HepG2 (cell line): ENCODE measurements around the gene MACROD2. TPM values are rescaled to one million over a fixed set of nuclear protein-coding genes. Genes with fewer than 3 reads are reported as not detected.

Experiments used
- ATAC-seq: fragments of 200-7000 bp; cut with Tn5 transposase; 3 replicates; pipeline ENCODE4 v1.9.1; 2020; ENCODE audit warnings: mild to moderate bottlenecking, moderate library complexity
- BruUV-seq: library from RNA; stranded (reverse); fragments of 400-500 nt; replicated peaks from 2 replicates; lab custom pipeline; 2021; lab: Mats Ljungman, UMichigan
- CTCF ChIA-PET: fragments of 300-600 bp; formaldehyde crosslinking; extraction: SDS; loops from one replicate; lab custom pipeline; 2021; ENCODE audit warnings: low total read pairs, inconsistent platforms, low intra/inter-chr PET ratio; lab: Yijun Ruan, JAX
- POLR2A ChIA-PET: fragments of 350-600 bp; sonication (Branson Sonifier 250); formaldehyde crosslinking; loops from one replicate; lab custom pipeline; 2020; ENCODE audit warnings: antibody characterized with exemption, inconsistent platforms; lab: Yijun Ruan, JAX
- DNase-seq: peaks from one replicate; pipeline ENCODE4 v3.0.0-alpha.2; 2015; ENCODE audit warnings: low spot score
- FAIRE-seq: peaks from 3 replicates; lab custom pipeline; 2011; peaks lifted over from hg19 to GRCh38; lab: Jason Lieb, UNC
- H2AFZ ChIP-seq: one replicate; pipeline ENCODE4 v1.6.1; 2011; ENCODE audit warnings: low read length, inconsistent platforms
- H3K27ac ChIP-seq: fragments of 300-600 bp; 3 replicates; pipeline ENCODE4 v1.8.0; 2011; ENCODE audit warnings: mixed run types, mild to moderate bottlenecking, mixed read lengths, low read length, inconsistent platforms; ENCODE audit not compliant: insufficient read depth; ENCODE audit errors: extremely low read length
- H3K27me3 ChIP-seq, 2 experiments: fragments of 200-600 bp in 1 of 2; 2 replicates in 1 of 2; 3 replicates in 1 of 2; pipeline versions ENCODE4 v1.6.0 to v1.8.0; 2011; ENCODE audit warnings: low read length in 2 of 2, mild to moderate bottlenecking in 2 of 2, moderate library complexity in 2 of 2, inconsistent platforms in 1 of 2; ENCODE audit not compliant: insufficient read depth in 2 of 2, control insufficient read depth in 1 of 2
- H3K36me3 ChIP-seq, 2 experiments: fragments of 200-600 bp in 1 of 2; replicated peaks in 1 of 2; 2 replicates in 1 of 2; 3 replicates in 1 of 2; pipeline versions ENCODE4 v1.5.1 to v1.8.0; 2011; ENCODE audit warnings: low read length in 2 of 2, inconsistent platforms in 1 of 2; ENCODE audit not compliant: insufficient read depth in 2 of 2, control insufficient read depth in 1 of 2
- H3K4me1 ChIP-seq: 2 replicates; pipeline ENCODE4 v1.5.1; 2012; ENCODE audit warnings: low read length, inconsistent platforms; ENCODE audit not compliant: insufficient read depth
- H3K4me2 ChIP-seq: 2 replicates; pipeline ENCODE4 v1.6.0; 2011; ENCODE audit warnings: low read depth, low read length, inconsistent platforms
- H3K4me3 ChIP-seq, 3 experiments: fragments of 200-600 bp in 1 of 3; sonication (generic), shearing (Covaris generic) in 1 of 3; replicated peaks in 1 of 3; 2 replicates each; pipeline ENCODE4 v1.5.1; 2011 to 2016; ENCODE audit warnings: low read length in 3 of 3, inconsistent platforms in 2 of 3, low read depth in 2 of 3, mild to moderate bottlenecking in 2 of 3, control low read depth in 1 of 3, mixed read lengths in 1 of 3; ENCODE audit not compliant: insufficient read depth in 1 of 3
- H3K79me2 ChIP-seq: one replicate; pipeline ENCODE4 v1.6.1; 2011; ENCODE audit warnings: low read length, inconsistent platforms; ENCODE audit not compliant: insufficient read depth
- H3K9ac ChIP-seq: 2 replicates; pipeline ENCODE4 v1.6.0; 2011; ENCODE audit warnings: mild to moderate bottlenecking, low read depth, low read length, inconsistent platforms; ENCODE audit not compliant: insufficient read depth
- H3K9me3 ChIP-seq: 2 replicates; pipeline ENCODE4 v1.5.1; 2012; ENCODE audit warnings: mild to moderate bottlenecking, low read length
- H4K20me1 ChIP-seq: 2 replicates; pipeline ENCODE4 v1.6.0; 2011; ENCODE audit warnings: inconsistent platforms, mild to moderate bottlenecking, low read length, moderate library complexity; ENCODE audit not compliant: insufficient read depth
- NPAS2 ChIP-seq: sonication (generic); formaldehyde crosslinking; IDR thresholded peaks from 2 replicates; pipeline ENCODE4 v1.8.0; 2022; ENCODE audit warnings: mild to moderate bottlenecking, missing genetic modification reagents, borderline replicate concordance
- TCF7L2 ChIP-seq: IDR thresholded peaks from 2 replicates; pipeline ENCODE4 v1.6.1; 2011; ENCODE audit warnings: mild to moderate bottlenecking, low read depth, low read length, moderate library complexity
- XBP1 ChIP-seq: sonication (generic); formaldehyde crosslinking; IDR thresholded peaks from 2 replicates; pipeline ENCODE4 v1.5.0; 2020; ENCODE audit warnings: missing genetic modification reagents
- ZBTB10 ChIP-seq: sonication (generic); formaldehyde crosslinking; IDR thresholded peaks from 2 replicates; pipeline ENCODE4 v1.4.0; 2020; ENCODE audit warnings: missing genetic modification reagents, borderline replicate concordance
- ZC3H4 ChIP-seq: sonication (generic); formaldehyde crosslinking; IDR thresholded peaks from 2 replicates; pipeline ENCODE4 v1.4.0; 2020; ENCODE audit warnings: missing genetic modification reagents, borderline replicate concordance
- ZIK1 ChIP-seq: sonication (generic); formaldehyde crosslinking; IDR thresholded peaks from 2 replicates; pipeline ENCODE4 v1.5.0; 2020; ENCODE audit warnings: mild to moderate bottlenecking, low read depth, missing genetic modification reagents, borderline replicate concordance
- ZNF609 ChIP-seq: sonication (generic); formaldehyde crosslinking; IDR thresholded peaks from 2 replicates; pipeline ENCODE4 v1.4.0; 2020; ENCODE audit warnings: mild to moderate bottlenecking, missing genetic modification reagents, borderline replicate concordance
- ZNF652 ChIP-seq: IDR thresholded peaks from 2 replicates; pipeline ENCODE4 v1.6.1; 2016; ENCODE audit warnings: low read depth, borderline replicate concordance
- in situ Hi-C: cut with HindIII; loops from 2 replicates; pipeline ENCODE4 v1.10.0; 2017; ENCODE audit warnings: low pct_unique_long_range_greater_than_20kb; ENCODE audit not compliant: extremely low pct_ligation_motif_present
- intact Hi-C: fragments of 100-400 bp; cut with micrococcal nuclease; formaldehyde crosslinking; loops from one replicate; pipeline ENCODE4 v1.10.0; 2022; ENCODE audit not compliant: unreplicated experiment
- polyA plus RNA-seq, 8 experiments: library from polyadenylated mRNA; depleted of rRNA in 3 of 8; stranded (reverse) in 7 of 8; unstranded in 1 of 8; fragments of >200 nt; fragmentation: Illumina TruSeq in 4 of 8; extraction: Trizol in 4 of 8; gene quantifications; 2 replicates each; pipeline versions ENCODE4 v1.2.1 to v1.2.3, GENCODE V29; 2011 to 2016; ENCODE audit warnings: low read depth in 4 of 8, missing spikeins in 1 of 8, mixed read lengths in 1 of 8; ENCODE audit not compliant: insufficient read depth in 1 of 8
- total RNA-seq, 5 experiments: library from RNA; depleted of rRNA; stranded (reverse); fragments of >200 nt; fragmentation: Illumina TruSeq; extraction: Trizol; gene quantifications; 2 replicates each; pipeline ENCODE4 v1.2.3, GENCODE V29; 2016; ENCODE audit warnings: low read depth in 1 of 5
- TF ChIP-seq, protein P1 (sequence below): sonication (generic); formaldehyde crosslinking; IDR thresholded peaks from 2 replicates; pipeline ENCODE4 v1.5.0; 2020; ENCODE audit warnings: missing genetic modification reagents

Gene MACROD2
- total and polyA plus RNA-seq, 2 of the 13 experiments (the other 11 are each of a cell fraction or from before 2014, with no cell fraction given) = 0.13 to 0.51 TPM

GRCh38 chr20:14740380-14740779 lies 745.1 kb downstream of the MACROD2 start:
- TF ChIP-seq TCF7L2 = 0 out of 2 replicates have a peak, but pooled peaks have one; percentile 6
- no peak for TF ChIP-seq XBP1 (CRISPR knock-in tag)
- no peak for ATAC-seq
- no peak overlapping the region for H3K4me2 ChIP-seq
- no peaks in the 10 kb centered on the region for H3K27me3 ChIP-seq
- POLR2A ChIA-PET = no interaction called here
- H3K4me1 ChIP-seq = no peaks in the 10 kb centered on the region
- no peaks in the 10 kb centered on the region for H3K9me3 ChIP-seq
- H3K36me3 ChIP-seq = no peaks in the 10 kb centered on the region
- intact Hi-C loops (loop anchor here (2.0 kb wide), 1 partner anchor 496 kb away; no protein-coding TSS in a partner anchor), in situ Hi-C loops (no loop called here)
- BruUV-seq = no TSS peak
- no peak overlapping the region for H2AFZ ChIP-seq
- H3K4me3 ChIP-seq = no peak overlapping the region
- DNase-seq = no peak
- H3K9ac ChIP-seq = no peak overlapping the region
- H3K27ac ChIP-seq = no peak overlapping the region
- H3K79me2 ChIP-seq = no peaks in the 10 kb centered on the region
- no peak for FAIRE-seq
- CTCF ChIA-PET = no interaction called here
- H4K20me1 ChIP-seq = no peaks in the 10 kb centered on the region

GRCh38 chr20:14741616-14742015 lies 746.3 kb downstream of the MACROD2 start:
- H3K79me2 ChIP-seq = no peaks in the 10 kb centered on the region
- intact Hi-C loops = loop anchor here (2.0 kb wide), 1 partner anchor 495 kb away; no protein-coding TSS in a partner anchor
- ChIA-PET CTCF (no interaction called here), POLR2A (no interaction called here)
- H3K27me3 ChIP-seq = no peaks in the 10 kb centered on the region
- BruUV-seq = no TSS peak
- H3K4me3 ChIP-seq = no peak overlapping the region
- H3K27ac ChIP-seq = no peak overlapping the region
- H3K36me3 ChIP-seq = no peaks in the 10 kb centered on the region
- DNase-seq (no peak), FAIRE-seq (no peak), ATAC-seq (no peak)
- no peaks in the 10 kb centered on the region for H3K9me3 ChIP-seq
- no peak overlapping the region for H3K4me2 ChIP-seq
- in situ Hi-C loops = no loop called here
- H4K20me1 ChIP-seq = no peaks in the 10 kb centered on the region
- H3K9ac ChIP-seq = no peak overlapping the region
- H2AFZ ChIP-seq = no peak overlapping the region
- H3K4me1 ChIP-seq = no peaks in the 10 kb centered on the region
- TF ChIP-seq NPAS2 (CRISPR knock-in tag) (no peak), ZBTB10 (CRISPR knock-in tag) (no peak), ZNF609 (CRISPR knock-in tag) (no peak), ZC3H4 (CRISPR knock-in tag) (no peak), ZIK1 (no peak), ZNF652 (CRISPR knock-in tag) (no peak)
- TF ChIP-seq, protein P1, sequence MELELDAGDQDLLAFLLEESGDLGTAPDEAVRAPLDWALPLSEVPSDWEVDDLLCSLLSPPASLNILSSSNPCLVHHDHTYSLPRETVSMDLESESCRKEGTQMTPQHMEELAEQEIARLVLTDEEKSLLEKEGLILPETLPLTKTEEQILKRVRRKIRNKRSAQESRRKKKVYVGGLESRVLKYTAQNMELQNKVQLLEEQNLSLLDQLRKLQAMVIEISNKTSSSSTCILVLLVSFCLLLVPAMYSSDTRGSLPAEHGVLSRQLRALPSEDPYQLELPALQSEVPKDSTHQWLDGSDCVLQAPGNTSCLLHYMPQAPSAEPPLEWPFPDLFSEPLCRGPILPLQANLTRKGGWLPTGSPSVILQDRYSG (CRISPR knock-in tag) = no peak
